Measurements from ENCODE around the gene ECEL1.

Gene ECEL1

GRCh38 chr2:232483923-232484627 is 3.6 kb downstream of the ECEL1 start:
- DNase-seq (ENCODE audit: low spot score) = no peak

DNA sequence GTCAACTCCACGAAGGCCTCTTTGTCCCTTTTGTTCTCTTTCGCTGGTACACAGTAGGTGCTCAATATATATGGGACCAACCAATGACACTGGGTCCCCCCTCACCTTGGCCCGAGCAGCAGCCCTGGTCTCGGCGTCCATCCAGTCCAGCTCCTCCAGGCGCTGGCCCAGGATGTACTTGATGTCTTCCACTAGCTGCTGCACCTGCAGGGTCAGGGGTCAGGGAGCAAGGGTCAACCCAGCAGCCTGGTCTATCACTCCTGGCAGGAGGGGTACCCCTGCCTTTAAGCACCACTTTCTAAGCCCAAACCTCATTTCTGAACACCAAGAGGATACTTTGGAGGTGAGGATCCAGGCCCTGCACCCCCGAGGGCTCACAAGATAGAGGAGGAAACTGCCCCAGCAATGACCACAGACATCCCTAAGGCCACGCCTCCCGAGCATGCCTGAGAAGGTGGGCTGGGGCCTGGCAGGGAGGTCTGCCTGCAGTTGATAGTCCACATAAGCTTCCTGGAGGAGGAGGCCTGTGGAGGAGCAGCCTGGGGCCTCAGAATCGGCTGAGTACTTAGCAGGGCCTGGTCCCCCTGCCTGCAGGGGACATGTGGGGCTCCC is 4.2 kb downstream of the ECEL1 start:
- no peak for DNase-seq (ENCODE audit: low spot score)

DNA sequence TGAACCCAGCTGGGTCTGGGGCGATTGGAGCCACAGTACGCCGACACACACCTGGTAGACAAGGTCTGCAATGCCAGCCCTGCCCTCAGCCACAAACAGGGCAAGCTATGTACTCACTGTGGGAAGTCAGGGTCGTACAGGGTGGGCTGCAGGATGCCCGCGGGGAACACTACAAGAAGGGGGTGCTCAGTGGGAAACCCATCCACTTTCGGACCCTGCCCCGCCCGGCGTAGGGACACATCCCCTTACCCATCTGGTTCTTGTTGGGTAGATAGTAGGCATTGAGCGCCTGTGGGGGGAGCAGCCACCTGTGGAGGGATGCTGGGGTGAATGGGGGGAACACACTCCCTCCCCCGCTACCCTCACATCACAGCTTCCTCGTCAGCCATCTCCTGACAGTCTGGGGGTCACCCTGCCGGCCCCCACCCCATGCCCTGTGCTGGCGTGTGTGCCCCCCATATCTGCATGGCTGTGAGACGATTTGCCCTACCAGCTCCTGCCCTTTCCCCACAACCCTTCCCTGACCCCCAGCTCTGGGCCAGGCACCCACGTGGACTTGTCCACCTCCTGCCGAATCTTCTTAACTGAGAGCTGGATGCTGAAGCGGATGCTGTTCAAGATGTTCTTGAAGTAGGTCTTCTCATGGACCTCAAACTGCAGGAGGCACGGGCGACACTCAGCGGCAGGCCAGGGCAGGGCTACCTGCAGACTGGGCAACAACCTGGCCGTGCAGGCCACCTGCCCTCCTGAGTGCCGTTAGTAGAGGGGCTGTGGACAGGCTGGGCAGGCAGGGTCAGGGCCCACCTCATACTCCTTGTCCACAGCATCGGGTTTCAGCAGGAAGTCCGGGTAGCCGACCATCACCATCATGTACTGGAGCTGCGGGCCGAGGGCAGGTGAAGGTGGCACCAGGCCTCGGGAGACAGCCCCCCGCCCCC is 5.1 kb downstream of the ECEL1 start:
- DNase-seq (ENCODE audit: low spot score) = no peak

DNA sequence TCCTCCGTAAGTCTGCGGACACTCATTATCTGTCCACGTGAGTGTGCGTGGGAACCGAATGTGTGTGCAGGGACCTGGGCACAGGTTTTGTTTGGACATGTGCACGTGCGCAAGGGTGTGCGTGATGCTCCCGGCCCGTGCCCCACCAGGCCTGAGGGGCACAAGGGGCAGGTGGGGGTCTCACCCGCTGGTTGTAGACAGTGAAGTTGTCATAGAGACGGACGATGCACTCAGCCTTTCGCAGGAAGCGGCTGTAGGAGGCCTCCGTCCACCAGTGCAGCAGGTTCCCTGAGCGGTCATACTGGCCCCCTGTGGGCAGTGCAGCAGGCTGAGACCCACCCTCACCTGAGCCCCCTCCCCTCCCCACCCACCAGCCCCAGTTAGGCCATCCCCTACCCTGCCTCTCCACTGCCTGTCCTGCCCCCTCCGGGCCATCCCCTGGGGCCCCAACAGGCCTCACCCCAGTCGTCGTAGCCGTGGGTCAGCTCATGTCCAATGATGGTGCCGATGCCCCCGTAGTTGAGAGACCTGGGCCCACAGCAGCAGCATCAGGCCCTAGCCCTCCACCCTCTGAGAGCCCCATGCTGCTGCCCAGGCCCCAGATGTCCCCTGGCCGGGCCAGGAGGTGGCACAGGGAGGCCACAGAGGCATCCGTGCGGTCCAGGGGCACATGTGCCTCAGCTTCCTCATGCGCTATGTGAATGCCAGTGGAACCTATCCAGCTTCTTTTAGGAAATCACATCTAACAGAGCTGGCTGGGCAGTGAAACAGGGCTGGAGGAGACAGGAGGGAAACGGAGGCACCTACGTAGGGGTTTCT is 6.1 kb downstream of the ECEL1 start:
- no peak for DNase-seq (ENCODE audit: low spot score)

- no peak for DNase-seq (ENCODE audit: low spot score)
These were observed 7.1 kb downstream of the ECEL1 start for GRCh38 chr2:232480201-232481190.

GRCh38 chr2:232479341-232480200 is 8.1 kb downstream of the ECEL1 start:
- no peak for DNase-seq (ENCODE audit: low spot score)

DNA sequence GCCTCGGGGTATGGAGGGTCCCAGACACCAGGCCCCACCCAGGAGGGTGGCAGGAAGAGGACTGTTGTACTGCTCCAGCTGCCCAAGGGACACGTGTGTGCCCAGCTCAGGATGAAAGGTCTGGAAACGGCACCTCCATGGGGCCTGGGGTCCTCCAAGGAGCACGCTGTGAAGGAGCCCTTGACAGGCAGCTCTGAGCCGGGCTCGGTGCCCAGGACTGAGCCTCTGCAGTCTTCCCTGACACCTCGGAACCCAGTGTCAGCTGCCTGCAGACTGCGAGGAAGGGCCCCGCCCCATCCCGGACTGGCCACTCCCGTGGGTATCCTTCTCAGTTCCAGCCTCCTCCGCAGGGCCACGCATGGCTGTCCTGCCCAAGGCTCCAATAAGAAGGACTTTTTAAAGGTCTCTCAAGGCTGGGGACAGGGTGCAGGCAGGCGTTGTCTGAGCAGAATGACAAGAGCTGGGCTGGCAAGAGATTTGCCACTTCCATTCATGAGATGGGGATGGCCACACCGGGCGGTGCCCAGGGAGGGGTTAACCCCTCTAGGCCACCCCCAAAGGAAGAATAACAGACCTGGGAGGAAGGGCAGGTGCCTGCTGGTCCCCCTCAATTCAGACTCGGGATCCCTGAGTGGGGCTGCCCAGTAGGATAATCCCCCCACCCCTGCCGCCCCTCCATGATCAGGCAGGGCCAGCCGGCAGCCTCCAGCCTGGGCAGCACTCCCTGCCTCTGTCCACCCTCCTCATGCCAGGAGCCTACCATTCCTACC is 8.9 kb downstream of the ECEL1 start:
- no peak for DNase-seq (ENCODE audit: low spot score)

- no peak for DNase-seq (ENCODE audit: low spot score)
These were observed 9.7 kb downstream of the ECEL1 start for GRCh38 chr2:232477751-232478510.

- no peak for DNase-seq (ENCODE audit: low spot score)
These were observed 10.8 kb downstream of the ECEL1 start for GRCh38 chr2:232476791-232477190.

GRCh38 chr2:232476045-232476444 is 11.6 kb downstream of the ECEL1 start:
- DNase-seq (ENCODE audit: low spot score) = no peak

DNA sequence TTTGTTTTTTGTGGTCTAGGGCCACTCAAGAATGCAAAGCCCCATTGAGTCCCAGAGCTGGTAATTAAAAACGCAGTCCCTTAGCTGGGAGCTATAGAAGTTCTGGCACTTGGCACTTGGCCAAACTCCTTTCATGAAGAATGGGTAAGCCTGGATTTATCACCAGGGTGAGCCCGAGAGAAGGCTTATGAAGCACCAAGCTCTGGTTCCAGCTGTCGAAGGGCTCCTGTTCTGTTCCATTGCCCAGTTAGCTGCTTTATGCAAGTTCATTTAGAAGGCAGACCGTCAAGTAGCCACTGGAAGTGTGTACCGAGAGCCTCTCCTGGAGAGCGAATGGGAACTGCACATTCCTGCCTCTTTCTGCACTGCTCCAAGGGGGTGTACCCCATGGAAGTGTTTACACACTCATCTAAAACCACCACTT is 14.2 kb downstream of the ECEL1 start:
- no peak for DNase-seq (ENCODE audit: low spot score)

DNA sequence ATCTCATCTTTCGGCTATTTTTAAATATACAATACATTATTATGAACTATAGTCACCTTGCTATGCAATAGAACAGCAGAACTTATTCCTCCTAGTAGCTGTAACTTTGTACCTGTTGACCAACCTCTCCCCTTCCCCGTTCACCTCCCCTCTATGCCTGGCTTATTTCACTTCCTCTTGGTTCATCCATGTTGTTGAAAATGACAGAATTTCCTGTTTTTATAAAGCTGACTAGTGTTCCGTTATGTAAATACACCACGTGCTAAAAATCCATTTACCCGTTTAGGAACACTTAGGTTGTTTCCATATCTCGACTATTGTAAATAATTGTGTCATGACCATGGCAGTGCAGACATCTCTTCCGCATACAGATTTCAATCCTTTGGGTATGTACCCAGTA is 21.4 kb downstream of the ECEL1 start:
- DNase-seq (ENCODE audit: low spot score) = no peak

DNA sequence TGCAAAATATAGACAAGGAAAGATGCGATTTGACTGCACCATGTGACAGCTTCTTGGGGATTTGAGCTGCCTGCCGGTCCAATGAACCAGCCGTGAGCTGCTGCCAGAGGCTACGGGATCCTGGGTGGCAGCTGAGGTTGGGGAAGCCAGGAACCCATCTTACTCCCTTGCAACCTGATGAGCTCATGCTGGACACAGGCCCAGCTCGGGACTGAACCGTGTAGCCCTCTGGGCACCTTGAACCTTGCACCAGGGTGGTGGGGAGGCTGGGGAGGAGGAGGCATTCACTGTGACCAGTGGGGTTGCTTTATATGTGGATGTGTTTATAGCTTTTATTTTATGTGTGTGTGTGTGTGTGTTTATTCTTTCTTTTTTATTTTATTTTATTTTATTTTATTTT is 22.6 kb downstream of the ECEL1 start:
- no peak for DNase-seq (ENCODE audit: low spot score)

- DNase-seq (ENCODE audit: low spot score) = no peak
These were observed 23.1 kb downstream of the ECEL1 start for GRCh38 chr2:232464544-232464885.

DNA sequence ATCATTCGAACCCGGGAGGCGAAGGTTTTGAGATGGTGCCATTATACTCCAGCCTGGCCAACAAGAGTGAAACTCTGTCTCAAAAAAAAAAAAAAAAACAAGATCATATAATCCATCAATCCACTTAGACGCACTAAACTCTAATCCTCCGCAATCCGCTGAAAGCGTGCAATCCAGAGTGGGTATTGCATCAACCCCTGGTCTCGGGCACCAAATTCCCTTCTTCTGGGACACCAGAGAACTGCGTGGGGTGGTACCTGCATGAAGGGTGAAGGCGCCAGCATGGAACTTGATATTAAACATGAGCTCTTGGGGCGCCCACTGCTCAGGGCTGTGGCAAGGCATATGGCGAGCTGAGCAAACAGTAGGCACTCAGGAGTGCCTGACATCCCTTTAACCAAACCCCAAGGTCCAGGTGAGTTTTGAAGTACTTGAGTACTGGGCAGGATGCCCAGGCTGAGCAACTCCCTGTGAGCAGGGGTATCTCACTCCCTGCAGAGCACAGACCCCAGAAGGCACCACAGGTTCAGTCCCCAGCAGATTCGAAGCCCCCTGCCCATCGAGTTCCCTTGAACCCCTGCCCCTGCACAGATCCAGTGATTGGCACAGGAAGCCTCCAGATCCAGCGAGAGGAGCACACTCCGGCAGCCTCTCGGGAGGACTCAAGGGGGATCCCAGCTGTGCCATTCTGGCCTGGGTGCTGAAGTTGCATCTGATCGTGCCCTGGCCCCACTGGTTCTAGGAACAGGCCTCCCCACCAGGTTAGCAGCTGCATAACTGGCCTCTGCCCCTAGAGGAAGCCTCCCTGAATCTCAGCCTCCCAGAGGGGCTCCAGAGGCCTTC is 23.7 kb downstream of the ECEL1 start:
- DNase-seq (ENCODE audit: low spot score) = no peak

- no peak for DNase-seq (ENCODE audit: low spot score)
These were observed 27.5 kb downstream of the ECEL1 start for GRCh38 chr2:232460171-232460570.

- no peak for DNase-seq (ENCODE audit: low spot score)
These were observed 28.1 kb downstream of the ECEL1 start for GRCh38 chr2:232459419-232460035.

All from CD4-positive, alpha-beta T cell treated with Interleukin-6 at 100 ng/mL for 8 hours (primary cell).